Type B pancreatic cell (in vitro differentiated cells): ENCODE measurements around the gene PRKN. TPM values are rescaled to one million over a fixed set of nuclear protein-coding genes. Genes with fewer than 3 reads are reported as not detected.
A peak's percentile ranks its signal among the peaks of the same experiment; 100 is the strongest.

ENCODE experiments used
- DNase-seq: peaks from one replicate; pipeline ENCODE4 v3.0.0; 2021; ENCODE audit warnings: mixed read lengths; ENCODE audit not compliant: unreplicated experiment; ENCODE audit errors: extremely low spot score
- H3K27ac Mint-ChIP-seq: 2 replicates; pipeline ENCODE4 v1.8.0; 2021; ENCODE audit warnings: mild to moderate bottlenecking, mixed read lengths
- H3K27me3 Mint-ChIP-seq: 2 replicates; pipeline ENCODE4 v1.8.0; 2021; ENCODE audit warnings: mixed read lengths
- H3K36me3 Mint-ChIP-seq: 2 replicates; pipeline ENCODE4 v1.8.0; 2021; ENCODE audit warnings: mixed read lengths
- H3K4me1 Mint-ChIP-seq: one replicate; pipeline ENCODE4 v1.8.0; 2021; ENCODE audit warnings: mixed read lengths; ENCODE audit not compliant: unreplicated experiment
- H3K4me3 Mint-ChIP-seq: 2 replicates; pipeline ENCODE4 v1.8.0; 2021; ENCODE audit warnings: mild to moderate bottlenecking, mixed read lengths
- H3K9me3 Mint-ChIP-seq: 2 replicates; pipeline ENCODE4 v1.8.0; 2021; ENCODE audit warnings: mixed read lengths
- total RNA-seq: library from RNA; stranded (reverse); gene quantifications from 2 replicates; pipeline ENCODE4 v1.2.1, GENCODE V29; 2021; ENCODE audit warnings: low replicate concordance
- TF ChIP-seq, protein P1 (sequence below): fragments of 200-600 bp; sonication (generic); conservative IDR thresholded peaks from 2 replicates; pipeline ENCODE4 v1.5.0; 2021; ENCODE audit warnings: antibody characterized with exemption, mild to moderate bottlenecking

Gene PRKN
- total RNA-seq, 1 donor from 2014 or later = 6.2 TPM

DNA sequence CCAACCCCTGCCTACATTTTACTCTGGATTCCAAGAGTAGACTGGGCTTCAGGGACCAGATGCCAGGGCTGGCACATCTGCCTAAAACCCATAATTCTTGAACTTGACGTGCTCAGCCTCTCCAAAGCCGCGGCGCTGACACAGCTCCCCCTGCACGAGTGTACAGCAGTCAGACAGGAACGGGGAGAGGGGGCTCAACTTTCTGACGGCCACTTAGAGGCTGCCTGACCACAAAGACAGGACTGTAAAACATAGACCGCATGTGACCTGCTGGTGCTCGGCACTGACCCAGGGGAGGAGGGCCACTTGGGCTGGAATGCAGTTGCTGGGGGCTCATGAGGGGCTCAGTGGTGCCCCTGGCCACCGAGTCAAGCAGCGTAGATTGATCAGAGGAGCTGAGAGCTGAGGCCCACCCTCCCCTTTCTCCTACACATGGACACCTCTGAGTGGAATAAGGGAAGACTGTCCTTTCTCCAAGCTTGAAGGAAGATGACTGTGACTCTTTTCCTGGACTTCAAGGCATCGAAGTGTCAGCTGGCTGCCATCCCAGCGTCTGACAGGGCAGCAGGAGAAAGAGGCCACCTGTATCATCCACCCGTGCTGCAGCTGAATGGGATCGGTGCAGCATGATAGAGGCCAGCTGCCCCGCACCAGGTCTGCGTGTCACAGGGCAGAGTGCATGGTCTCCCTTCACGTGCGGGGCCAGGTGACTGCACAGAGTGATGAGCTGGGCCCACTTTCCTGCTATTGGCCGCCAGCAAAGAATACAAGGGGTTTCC lies 1282.4 kb downstream of the PRKN start:
- Mint-ChIP-seq H3K4me3 (peak overlapping the region; percentile 65), H3K27me3 (peaks cover 9% of the 10 kb centered on the region), H3K9me3 (no peaks in the 10 kb centered on the region), H3K27ac (no peak overlapping the region), H3K36me3 (no peaks in the 10 kb centered on the region), H3K4me1 (peaks cover 10% of the 10 kb centered on the region)
- no peak for DNase-seq
- TF ChIP-seq, protein P1, sequence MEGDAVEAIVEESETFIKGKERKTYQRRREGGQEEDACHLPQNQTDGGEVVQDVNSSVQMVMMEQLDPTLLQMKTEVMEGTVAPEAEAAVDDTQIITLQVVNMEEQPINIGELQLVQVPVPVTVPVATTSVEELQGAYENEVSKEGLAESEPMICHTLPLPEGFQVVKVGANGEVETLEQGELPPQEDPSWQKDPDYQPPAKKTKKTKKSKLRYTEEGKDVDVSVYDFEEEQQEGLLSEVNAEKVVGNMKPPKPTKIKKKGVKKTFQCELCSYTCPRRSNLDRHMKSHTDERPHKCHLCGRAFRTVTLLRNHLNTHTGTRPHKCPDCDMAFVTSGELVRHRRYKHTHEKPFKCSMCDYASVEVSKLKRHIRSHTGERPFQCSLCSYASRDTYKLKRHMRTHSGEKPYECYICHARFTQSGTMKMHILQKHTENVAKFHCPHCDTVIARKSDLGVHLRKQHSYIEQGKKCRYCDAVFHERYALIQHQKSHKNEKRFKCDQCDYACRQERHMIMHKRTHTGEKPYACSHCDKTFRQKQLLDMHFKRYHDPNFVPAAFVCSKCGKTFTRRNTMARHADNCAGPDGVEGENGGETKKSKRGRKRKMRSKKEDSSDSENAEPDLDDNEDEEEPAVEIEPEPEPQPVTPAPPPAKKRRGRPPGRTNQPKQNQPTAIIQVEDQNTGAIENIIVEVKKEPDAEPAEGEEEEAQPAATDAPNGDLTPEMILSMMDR = no peak

DNA sequence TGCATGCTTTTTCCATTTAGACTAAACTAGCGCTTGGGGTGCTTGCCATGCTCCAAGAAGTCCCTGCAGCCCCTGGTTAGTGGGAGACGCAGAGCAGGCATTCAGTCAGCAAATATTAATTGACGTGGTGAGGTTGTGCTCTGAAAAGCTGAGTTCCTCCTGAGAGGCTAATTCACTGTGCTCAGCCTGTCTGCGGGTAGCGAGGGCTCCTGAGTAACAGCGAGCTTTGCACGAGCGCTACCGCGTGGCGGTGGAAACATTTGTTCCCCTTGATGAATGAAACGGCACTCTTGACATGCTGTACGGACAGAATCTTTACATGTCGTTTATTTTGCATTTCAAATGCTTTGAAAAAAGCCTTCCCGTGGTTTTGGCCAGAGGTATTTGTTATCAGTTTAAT lies 1283.1 kb downstream of the PRKN start:
- no peaks in the 10 kb centered on the region for H3K9me3 Mint-ChIP-seq
- peaks cover 10% of the 10 kb centered on the region for H3K4me1 Mint-ChIP-seq
- H3K36me3 Mint-ChIP-seq = no peaks in the 10 kb centered on the region
- TF ChIP-seq, protein P1 = peak; percentile 37
- DNase-seq = no peak
- H3K27ac Mint-ChIP-seq = peak overlapping the region; percentile 24
- H3K27me3 Mint-ChIP-seq = peaks cover 9% of the 10 kb centered on the region
- H3K4me3 Mint-ChIP-seq = peak overlapping the region; percentile 65

DNA sequence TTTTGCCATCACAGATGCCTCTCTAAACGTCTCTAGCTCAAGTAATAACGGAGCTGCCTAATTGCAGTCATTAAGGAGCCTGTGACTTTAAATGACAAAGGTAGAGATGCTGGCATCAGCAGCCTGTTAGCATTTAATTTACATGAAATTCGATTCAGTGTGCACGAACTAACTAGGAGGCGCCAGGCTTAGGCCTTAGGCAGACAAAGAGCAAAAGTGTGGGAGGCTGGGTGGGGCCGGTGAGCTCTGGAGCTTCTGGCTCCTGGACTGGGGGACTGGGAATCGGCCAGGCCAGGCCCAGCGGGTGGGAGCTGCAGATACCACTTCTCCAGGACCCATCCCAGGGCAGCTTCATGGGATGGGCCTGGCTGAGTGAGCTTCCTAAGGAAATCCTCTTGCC lies 1283.7 kb downstream of the PRKN start:
- Mint-ChIP-seq H3K27ac (no peak overlapping the region), H3K27me3 (peaks cover 9% of the 10 kb centered on the region), H3K36me3 (no peaks in the 10 kb centered on the region), H3K4me1 (peaks cover 10% of the 10 kb centered on the region), H3K4me3 (no peak overlapping the region), H3K9me3 (no peaks in the 10 kb centered on the region)
- no peak for DNase-seq
- TF ChIP-seq, protein P1 = no peak

DNA sequence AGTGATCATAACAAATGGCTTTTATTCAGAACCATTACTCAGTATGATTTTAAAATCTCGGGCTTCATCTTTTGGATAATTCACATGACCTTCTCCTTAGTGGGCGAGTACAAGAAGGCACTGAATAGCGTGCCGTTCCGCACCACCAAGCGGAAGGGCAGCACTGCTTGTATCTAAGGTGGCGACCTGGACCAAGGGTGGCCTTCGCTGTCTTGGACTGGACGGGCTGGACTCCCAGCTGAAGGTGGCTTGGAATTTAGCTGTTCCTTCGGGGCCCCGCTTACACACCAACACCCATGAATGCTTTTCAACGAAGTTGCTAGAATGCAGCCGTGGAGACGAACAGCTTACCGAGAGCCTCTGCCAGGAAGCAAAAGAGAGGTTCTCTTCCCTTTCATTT lies 1285.1 kb downstream of the PRKN start:
- H3K4me3 Mint-ChIP-seq = no peak overlapping the region
- peaks cover 9% of the 10 kb centered on the region for H3K27me3 Mint-ChIP-seq
- peaks cover 10% of the 10 kb centered on the region for H3K4me1 Mint-ChIP-seq
- DNase-seq = no peak
- TF ChIP-seq, protein P1 = no peak
- no peaks in the 10 kb centered on the region for H3K36me3 Mint-ChIP-seq
- H3K9me3 Mint-ChIP-seq = no peaks in the 10 kb centered on the region
- H3K27ac Mint-ChIP-seq = no peak overlapping the region

DNA sequence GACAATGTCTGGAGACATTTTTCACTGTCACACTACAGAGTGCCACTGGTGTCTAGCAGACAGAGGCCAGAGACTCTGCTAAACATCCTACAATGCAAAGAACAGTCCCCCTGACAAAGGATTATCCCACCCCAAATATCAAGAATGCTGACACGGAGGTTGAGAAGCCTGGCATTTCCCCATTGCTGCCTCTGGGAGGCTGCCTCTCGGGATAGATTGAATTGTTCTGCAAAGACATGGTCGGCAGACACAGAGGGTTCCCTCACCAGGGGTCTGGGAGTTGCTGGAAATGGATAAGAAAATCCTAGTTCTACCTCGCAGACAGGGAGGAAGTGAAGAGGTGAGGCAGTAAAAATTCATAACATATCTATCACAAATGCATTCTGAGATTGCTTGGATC lies 1287.3 kb downstream of the PRKN start:
- H3K36me3 Mint-ChIP-seq = no peaks in the 10 kb centered on the region
- no peak overlapping the region for H3K4me3 Mint-ChIP-seq
- peaks cover 18% of the 10 kb centered on the region for H3K4me1 Mint-ChIP-seq
- TF ChIP-seq, protein P1 = no peak
- no peak for DNase-seq
- peaks cover 4% of the 10 kb centered on the region for H3K27me3 Mint-ChIP-seq
- no peaks in the 10 kb centered on the region for H3K9me3 Mint-ChIP-seq
- no peak overlapping the region for H3K27ac Mint-ChIP-seq
